SHP77 (cell line): ENCODE data around the gene CCL26.
A peak's percentile ranks its signal among the peaks of the same experiment; 100 is the strongest.

ENCODE experiments used
- DNase-seq, 2 experiments: peaks; one replicate each; lab custom pipeline; 2025; lab: John Stamatoyannopoulos, UW

The CCL26 gene

GRCh38 chr7:75772081-75773077 lies at the start of gene CCL26:
Gene CCL26, minus strand, starts transcription at chr7:75772211. Its CDS starts 35 bp downstream, at chr7:75772176.
- no peak for DNase-seq

GRCh38 chr7:75820688-75821087 lies 48.7 kb upstream of the CCL26 start:
- DNase-seq: no peak

DNA sequence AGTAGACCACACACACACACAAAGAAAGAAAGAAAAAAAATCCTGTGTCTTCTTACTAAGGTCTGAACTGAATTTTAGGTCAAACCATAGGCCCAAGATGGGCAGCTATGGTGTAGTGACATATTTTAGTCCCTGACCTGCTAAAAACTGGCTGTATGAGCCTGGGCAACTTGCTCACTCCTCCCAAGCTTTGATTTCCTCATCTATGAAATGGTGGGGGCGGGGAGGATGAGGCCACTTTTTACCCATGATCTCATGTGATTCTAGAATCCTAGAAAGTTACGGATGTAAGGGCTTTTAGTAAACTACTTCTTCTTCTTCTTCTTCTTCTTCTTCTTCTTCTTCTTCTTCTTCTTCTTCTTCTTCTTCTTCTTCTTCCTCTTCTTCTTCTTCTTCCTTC lies 47.7 kb upstream of the CCL26 start:
- DNase-seq: no peak

DNA sequence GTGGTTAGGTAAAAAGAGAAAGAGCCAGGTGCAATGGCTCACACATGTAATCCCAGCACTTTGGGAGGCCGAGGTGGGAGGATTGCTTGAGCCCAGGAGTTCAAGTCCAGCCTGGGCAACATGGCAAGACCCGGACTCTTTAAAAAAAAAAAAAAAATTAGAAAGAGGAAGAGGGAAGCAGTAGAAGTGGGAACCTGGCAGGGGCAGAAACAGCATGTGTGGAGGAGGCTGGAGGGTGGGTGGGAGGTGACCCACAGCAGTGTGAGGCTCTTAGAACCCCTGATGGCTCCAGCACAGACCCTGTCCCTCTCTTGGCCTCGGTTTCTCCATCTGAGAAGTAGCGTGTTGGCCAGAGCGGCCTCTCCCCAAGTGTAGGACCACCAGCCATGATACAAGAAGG lies 46.5 kb upstream of the CCL26 start:
- DNase-seq: no peak

- DNase-seq: no peak
Observed at GRCh38 chr7:75817116-75817515, 45.1 kb upstream of the CCL26 start.

DNA sequence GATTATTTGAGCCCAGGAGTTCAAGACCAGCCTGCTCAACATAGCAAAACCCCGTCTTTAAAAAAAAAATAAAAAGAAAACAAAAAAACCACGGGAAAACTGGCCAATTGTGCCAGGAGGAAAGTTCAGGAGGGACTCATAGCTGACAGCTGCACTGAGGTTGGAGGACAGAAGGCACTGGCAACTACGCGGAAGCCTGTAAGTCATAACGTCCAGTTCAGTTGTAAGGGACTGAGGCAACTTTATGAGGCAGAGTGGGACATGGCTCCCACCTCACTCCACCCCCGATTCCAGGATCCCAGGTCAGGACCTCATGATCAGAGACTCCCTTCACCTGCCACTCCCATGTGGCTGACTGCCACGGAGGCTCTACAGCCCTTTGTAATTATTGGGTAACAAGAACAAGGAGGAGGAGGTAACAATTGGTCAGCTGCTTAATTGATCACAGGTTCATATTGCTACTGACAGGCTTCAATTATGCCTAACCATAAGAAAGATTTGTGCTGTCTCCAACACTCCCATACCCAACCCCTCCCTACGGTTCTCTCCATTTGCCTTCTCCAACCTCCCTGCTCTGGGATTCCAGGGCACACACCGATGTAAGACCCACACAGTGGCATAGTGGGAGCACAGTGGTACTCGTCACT lies 43.5 kb upstream of the CCL26 start:
- no peak for DNase-seq

DNA sequence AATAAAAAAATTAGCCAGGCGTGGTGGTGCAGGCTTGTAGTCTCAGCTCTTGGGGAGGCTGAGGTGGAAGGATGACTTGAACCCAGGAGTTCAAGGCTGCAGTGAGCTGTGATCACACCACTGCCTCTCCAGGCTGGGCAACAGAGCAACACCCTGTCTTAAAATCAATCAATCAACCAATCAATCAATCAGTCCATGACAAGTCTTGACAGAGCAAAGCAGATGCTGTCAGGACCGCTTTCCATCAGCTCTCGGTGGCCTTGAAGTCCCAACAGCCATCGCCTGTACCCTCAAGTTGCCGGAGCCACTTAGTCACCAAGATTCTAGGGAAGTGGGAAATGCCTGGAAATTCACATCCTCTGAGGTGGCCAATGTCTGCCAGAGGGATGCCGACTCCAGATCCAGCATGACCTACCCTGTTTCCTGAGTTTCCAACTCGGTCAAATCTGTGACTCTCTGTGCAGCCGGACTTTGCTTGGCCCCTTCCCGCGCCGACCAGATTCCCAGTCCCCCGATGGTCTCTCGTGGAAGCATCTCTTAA lies 42.5 kb upstream of the CCL26 start:
- DNase-seq: no peak

DNA sequence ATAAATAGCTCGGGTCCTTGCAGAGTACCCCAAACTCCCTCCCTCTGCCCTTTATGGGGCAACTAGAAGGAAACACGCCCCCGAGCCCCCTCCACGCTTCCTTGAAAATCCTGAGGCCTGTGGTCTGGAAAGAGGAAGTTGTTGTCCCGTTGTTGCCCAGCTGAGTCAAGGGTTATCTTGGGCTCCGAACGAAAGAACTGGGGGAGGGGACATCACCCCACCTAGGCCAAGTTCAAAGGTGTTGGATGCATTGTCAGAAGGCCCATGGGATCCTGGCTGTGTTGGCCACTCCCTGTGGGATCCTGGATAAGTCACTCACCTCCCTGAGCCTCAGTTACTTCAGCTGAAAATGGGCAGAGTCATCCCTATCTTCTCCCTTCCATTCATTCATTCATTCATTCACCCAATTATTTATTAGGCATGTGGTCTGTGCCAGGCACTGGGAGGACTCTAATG lies 41.8 kb upstream of the CCL26 start, which contains the start of gene CCL24:
Gene CCL24, minus strand, starts transcription at position 26 of the 456 bp plus-strand sequence. CDS start 91 bp downstream, outside the sequence.
- no peak for DNase-seq

GRCh38 chr7:75813084-75813483 lies 41.1 kb upstream of the CCL26 start:
- no peak for DNase-seq

DNA sequence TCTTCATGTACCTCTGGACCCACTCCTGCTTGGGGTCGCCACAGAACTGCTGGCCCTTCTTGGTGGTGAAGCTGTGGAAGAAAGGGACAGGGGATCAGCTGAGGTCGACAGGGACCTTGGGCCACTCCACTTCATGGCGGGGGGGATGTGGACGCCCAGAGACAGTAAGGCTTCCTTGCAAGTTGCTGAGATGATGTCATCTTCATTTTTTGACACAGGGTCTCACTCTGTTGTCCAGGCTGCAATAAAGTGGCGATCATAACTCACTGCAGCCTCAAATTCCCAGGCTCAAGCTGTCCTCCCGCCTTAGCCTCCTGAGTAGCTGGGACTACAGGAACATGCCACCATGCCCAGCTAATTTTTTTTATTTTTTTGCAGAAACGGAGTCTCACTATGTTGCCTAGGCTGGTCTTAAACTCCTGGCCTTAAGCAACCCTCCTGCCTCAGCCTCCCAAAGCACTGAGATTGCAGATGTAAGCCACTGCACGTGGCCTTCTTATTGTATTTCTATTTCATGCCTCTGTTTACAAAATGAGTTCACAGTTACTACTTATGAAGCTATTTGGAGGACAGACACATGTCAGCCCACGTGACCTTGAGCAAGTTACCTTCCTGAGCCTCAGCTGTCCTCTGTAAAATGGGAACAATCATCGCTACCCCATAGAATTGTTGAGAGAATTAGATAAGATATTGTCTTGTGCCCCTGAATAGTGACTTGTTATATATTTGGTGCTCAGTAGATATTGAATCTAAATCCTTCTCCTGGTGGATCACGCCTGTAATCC lies 40.1 kb upstream of the CCL26 start:
- DNase-seq: no peak

GRCh38 chr7:75809396-75809795 lies 37.4 kb upstream of the CCL26 start:
- DNase-seq: no peak

- DNase-seq: peak; percentile 37 to 73
Observed at GRCh38 chr7:75808106-75808505, 36.1 kb upstream of the CCL26 start.

DNA sequence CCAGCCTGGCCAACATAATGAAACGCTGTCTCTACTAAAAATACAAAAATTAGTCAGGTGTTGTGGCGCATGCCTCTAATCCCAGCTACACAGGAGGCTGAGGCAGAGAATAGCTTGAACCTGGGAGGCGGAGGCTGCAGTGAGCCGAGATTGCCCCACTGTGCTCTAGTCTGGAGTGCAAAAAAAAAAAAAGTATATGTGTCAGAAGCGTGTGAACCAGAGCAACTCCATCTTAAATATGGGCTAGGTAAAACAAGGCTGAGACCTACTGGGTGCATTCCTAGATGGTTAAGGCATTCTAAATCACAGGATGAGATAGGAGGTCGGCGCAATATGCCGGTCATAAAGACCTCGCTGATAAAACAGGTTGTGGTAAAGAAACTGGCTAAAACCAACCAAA lies 35.4 kb upstream of the CCL26 start:
- no peak for DNase-seq

DNA sequence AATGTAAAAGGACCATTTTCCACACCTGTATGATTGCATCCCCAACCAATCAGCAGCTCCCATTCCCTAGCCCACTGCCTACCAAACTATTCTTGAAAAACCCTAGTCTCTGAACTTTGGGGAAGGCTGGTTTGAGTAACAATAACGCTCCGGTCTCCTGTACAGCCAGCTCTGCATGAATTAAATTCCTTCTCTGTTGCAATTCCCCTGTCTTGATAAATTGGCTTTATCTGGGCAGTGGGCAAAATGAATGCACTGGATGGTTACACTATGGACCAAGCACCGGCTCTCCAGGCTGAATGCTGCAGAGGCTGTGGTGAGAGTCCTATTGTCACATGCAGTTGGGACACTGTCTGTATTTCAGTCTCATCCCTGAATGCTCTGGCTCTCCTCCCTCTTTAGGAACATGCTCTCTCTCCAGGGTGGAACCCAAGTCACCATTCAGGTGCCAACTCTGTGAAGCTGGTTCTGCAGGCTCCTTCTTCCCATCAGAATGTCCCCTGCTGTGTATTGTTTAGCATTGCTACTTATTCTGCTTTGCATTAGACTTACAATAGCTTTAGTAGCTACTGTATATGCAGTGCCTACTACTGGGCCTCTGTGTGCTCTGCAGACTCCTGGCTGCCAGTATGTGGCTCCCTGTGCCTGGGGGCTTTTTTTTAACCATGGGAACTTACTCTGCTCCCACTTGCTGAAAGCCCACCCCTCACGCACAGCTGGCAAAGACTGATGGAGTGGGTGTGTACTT lies 34.7 kb upstream of the CCL26 start:
- DNase-seq: no peak

- no peak for DNase-seq
Observed at GRCh38 chr7:75804705-75805104, 32.7 kb upstream of the CCL26 start.

DNA sequence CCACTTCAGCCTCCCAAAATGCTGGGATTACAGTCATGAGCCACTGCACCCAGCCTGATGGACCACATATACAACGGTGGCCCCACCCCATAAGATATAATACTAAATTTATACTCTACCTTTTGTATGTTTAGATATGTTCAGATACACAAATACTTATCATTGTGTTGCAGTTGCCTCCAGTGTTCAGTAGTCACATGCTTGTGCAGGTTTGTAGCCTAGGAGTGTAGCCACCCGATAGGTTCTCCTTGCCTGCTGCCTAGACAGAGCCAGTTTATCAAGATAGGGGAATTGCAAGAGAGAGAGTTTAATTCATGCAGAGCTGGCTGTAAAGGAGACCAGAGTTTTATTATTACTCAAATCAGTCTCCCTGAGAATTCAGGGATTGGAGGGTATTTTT lies 32.0 kb upstream of the CCL26 start:
- no peak for DNase-seq

DNA sequence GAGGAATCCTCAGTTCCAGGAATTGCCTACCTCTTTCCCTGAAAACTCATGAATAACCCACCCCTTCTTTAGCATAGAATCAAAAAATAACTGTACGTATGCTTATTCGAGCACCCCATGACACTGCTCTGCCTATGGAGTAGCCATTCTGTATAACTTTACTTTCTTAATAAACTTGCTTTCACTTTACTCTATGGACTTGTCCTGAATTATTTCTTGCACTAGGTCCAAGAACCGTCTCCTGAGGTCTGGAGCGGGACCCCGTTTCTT lies 30.5 kb upstream of the CCL26 start:
- no peak for DNase-seq

- DNase-seq: no peak
Observed at GRCh38 chr7:75798770-75799169, 26.8 kb upstream of the CCL26 start.

DNA sequence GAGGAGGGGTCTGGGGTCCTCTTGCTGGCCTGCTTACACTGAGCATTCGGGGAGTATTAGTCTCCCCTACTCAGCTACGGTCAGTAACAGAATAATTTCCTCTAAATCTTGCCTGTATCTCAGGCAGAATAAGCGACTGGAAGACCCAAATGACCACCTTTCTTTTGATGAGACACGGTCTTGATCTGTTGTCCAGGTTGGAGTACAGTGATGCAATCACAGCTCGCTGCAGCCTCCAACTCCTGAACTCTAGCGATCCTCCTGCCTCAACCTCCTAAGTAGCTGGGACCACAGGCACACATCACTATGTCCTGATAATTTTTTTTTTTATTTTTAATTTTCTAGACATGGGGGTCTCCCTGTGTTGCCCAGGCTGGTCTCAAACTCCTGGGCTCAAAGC lies 24.4 kb upstream of the CCL26 start:
- no peak for DNase-seq

GRCh38 chr7:75795831-75796285 lies 23.8 kb upstream of the CCL26 start:
- no peak for DNase-seq

DNA sequence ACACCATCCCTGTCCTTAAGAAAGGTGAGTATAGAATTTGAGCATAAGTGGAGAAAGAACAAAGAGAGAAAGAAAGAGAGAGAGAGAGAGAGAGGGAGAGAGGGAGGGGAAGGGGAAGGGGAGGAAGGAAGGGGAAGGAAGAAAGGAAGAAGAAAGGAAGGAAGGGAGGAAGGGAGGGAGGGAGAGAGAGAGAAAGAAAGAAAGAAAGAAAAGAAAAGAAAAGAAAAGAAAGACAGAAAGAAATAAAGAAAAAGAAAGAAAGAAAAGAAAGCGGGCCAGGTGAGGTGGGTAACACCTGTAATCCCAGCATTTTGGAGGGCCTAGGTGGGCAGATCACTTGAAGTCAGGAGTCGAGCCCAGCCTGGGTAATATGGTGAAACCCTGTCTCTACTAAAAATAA lies 21.7 kb upstream of the CCL26 start:
- DNase-seq: no peak
